ENCODE results near the gene FBXW2. TPM values are rescaled to one million over a fixed set of nuclear protein-coding genes. Genes with fewer than 3 reads are reported as not detected.

The FBXW2 gene
- total RNA-seq, 1 experiment from 2014 or later, result 68.5 TPM

DNA sequence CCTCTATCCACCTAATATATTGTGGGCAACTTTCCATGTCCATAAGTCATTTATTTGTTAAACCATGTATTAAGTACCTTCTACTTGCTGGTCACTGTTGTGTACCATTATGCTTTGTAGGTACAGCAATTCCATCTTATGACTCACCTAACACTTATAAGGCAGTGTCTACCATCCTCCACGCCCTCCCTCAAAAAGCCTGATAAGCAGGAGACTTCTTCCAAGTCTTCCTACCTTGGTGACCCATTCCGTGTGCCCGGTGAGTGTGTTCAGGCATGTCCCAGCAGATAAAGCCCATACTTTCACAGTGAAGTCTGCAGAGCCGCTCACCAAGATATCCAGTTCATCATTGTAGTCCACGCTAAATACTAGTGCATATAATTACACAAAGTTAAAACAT lies 17.4 kb downstream of the FBXW2 start:
- Histone ChIP-seq H3K4me3 (ENCODE audit: low read depth, low read length, poor library complexity, severe bottlenecking) (no peak overlapping the region), H3K27me3 (replicated peaks; ENCODE audit: insufficient read depth, low read depth, low read length, poor library complexity) (no peaks in the 10 kb centered on the region), H3K27ac (ENCODE audit: low read depth, low read length, poor library complexity, severe bottlenecking) (no peak overlapping the region), H3K9me3 (ENCODE audit: low read depth, low read length, poor library complexity, severe bottlenecking) (no peaks in the 10 kb centered on the region), H3K4me1 (ENCODE audit: insufficient read depth, low read length, poor library complexity, severe bottlenecking) (no peaks in the 10 kb centered on the region), H3K36me3 (ENCODE audit: insufficient read depth, low read length, poor library complexity, severe bottlenecking) (peaks cover 45% of the 10 kb centered on the region)
- TF ChIP-seq EZH2 (IDR thresholded peaks at IDR 0.05; ENCODE audit: borderline replicate concordance, low read depth, low read length, poor library complexity, severe bottlenecking), result no peak
- no peak for DNase-seq (ENCODE audit: low spot score)
- ChIA-PET CTCF (no interaction called here), POLR2A (ENCODE audit: low non-redundant PET) (no interaction called here)
- no TSS peak for BruUV-seq (replicated peaks)
- intact Hi-C loops (cut with micrococcal nuclease; ENCODE audit: unreplicated experiment), result no loop called here

DNA sequence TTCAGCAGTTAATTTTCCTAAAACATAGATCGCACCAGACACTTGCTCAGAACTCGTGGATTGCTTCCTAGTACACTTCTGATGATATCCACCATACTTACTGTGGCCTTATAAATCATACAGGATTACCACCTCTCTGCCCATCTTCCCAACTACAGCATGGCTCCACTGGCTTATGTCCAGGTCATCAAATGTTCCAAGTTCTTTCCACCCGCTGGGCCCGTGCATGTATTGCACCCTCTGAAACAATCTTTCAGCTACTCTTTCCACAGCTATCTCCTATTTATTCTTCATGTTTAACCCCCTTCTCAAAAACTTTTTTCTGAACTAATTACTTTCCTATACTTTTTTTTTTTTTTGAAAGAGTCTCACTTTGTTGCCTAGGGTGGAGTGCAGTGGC lies 18.5 kb downstream of the FBXW2 start:
- Histone ChIP-seq H3K9me3 (ENCODE audit: low read depth, low read length, poor library complexity, severe bottlenecking) (no peaks in the 10 kb centered on the region), H3K4me3 (ENCODE audit: low read depth, low read length, poor library complexity, severe bottlenecking) (no peak overlapping the region), H3K27ac (ENCODE audit: low read depth, low read length, poor library complexity, severe bottlenecking) (no peak overlapping the region), H3K4me1 (ENCODE audit: insufficient read depth, low read length, poor library complexity, severe bottlenecking) (no peaks in the 10 kb centered on the region), H3K27me3 (replicated peaks; ENCODE audit: insufficient read depth, low read depth, low read length, poor library complexity) (no peaks in the 10 kb centered on the region), H3K36me3 (ENCODE audit: insufficient read depth, low read length, poor library complexity, severe bottlenecking) (peaks cover 49% of the 10 kb centered on the region)
- BruUV-seq (replicated peaks), result no TSS peak
- POLR2A ChIA-PET (ENCODE audit: low non-redundant PET), result no interaction called here
- no peak for TF ChIP-seq EZH2 (IDR thresholded peaks at IDR 0.05; ENCODE audit: borderline replicate concordance, low read depth, low read length, poor library complexity, severe bottlenecking)
- TF ChIP-seq, protein P1, sequence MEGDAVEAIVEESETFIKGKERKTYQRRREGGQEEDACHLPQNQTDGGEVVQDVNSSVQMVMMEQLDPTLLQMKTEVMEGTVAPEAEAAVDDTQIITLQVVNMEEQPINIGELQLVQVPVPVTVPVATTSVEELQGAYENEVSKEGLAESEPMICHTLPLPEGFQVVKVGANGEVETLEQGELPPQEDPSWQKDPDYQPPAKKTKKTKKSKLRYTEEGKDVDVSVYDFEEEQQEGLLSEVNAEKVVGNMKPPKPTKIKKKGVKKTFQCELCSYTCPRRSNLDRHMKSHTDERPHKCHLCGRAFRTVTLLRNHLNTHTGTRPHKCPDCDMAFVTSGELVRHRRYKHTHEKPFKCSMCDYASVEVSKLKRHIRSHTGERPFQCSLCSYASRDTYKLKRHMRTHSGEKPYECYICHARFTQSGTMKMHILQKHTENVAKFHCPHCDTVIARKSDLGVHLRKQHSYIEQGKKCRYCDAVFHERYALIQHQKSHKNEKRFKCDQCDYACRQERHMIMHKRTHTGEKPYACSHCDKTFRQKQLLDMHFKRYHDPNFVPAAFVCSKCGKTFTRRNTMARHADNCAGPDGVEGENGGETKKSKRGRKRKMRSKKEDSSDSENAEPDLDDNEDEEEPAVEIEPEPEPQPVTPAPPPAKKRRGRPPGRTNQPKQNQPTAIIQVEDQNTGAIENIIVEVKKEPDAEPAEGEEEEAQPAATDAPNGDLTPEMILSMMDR (conservative IDR thresholded peaks at IDR 0.05; ENCODE audit: low read depth, low read length), result no peak
- intact Hi-C loops (cut with micrococcal nuclease; ENCODE audit: unreplicated experiment), result no loop called here
- CTCF ChIA-PET, result no interaction called here
- DNase-seq (ENCODE audit: low spot score), result peak; percentile 22

DNA sequence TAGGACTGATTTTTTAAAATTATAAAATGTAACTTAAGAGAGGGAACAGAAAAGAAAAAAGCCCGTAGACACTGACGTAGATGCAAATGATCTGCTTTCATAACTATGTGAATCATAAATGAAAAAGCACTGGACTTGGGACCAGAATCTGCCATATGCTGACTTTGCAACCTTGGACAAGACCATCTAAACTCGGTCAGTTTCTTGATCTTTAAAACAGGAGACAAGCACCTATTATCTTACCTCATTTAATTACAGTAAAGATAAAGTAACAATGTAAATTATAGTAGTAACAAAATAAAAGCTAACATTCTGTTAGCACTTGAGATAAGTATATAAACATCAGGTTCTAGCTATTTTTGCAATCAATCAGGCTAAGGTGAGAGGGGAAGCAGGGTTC lies 20.0 kb downstream of the FBXW2 start:
- Histone ChIP-seq H3K9me3 (ENCODE audit: low read depth, low read length, poor library complexity, severe bottlenecking) (no peaks in the 10 kb centered on the region), H3K4me3 (ENCODE audit: low read depth, low read length, poor library complexity, severe bottlenecking) (no peak overlapping the region), H3K36me3 (ENCODE audit: insufficient read depth, low read length, poor library complexity, severe bottlenecking) (peaks cover 57% of the 10 kb centered on the region), H3K27ac (ENCODE audit: low read depth, low read length, poor library complexity, severe bottlenecking) (no peak overlapping the region), H3K27me3 (replicated peaks; ENCODE audit: insufficient read depth, low read depth, low read length, poor library complexity) (no peaks in the 10 kb centered on the region), H3K4me1 (ENCODE audit: insufficient read depth, low read length, poor library complexity, severe bottlenecking) (no peaks in the 10 kb centered on the region)
- ChIA-PET POLR2A (ENCODE audit: low non-redundant PET) (no interaction called here), CTCF (no interaction called here)
- intact Hi-C loops (cut with micrococcal nuclease; ENCODE audit: unreplicated experiment), result no loop called here
- TF ChIP-seq EZH2 (IDR thresholded peaks at IDR 0.05; ENCODE audit: borderline replicate concordance, low read depth, low read length, poor library complexity, severe bottlenecking), result no peak
- TF ChIP-seq, protein P1 (conservative IDR thresholded peaks at IDR 0.05; ENCODE audit: low read depth, low read length), result no peak
- no TSS peak for BruUV-seq (replicated peaks)
- no peak for DNase-seq (ENCODE audit: low spot score)

DNA sequence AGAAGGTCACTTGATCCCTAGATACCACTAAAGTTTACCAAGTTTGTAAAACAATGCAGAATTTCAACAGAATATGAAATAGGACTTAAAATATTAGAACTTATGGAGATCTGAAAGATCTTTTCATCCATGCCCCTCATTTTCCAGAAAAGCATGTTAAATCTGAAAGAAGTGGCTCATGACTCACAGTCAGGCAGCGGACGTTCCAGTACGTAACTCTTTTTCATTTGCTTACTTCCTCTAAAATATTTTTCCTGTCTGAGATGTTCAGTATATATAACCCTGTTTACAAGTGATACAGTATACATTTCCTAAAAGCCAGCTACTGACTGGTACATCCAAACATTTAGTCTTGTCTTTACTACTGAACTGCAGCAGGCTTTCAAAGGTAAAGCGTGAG lies 22.3 kb downstream of the FBXW2 start:
- no peak for TF ChIP-seq EZH2 (IDR thresholded peaks at IDR 0.05; ENCODE audit: borderline replicate concordance, low read depth, low read length, poor library complexity, severe bottlenecking)
- TF ChIP-seq, protein P1 (conservative IDR thresholded peaks at IDR 0.05; ENCODE audit: low read depth, low read length), result no peak
- ChIA-PET CTCF (no interaction called here), POLR2A (ENCODE audit: low non-redundant PET) (no interaction called here)
- intact Hi-C loops (cut with micrococcal nuclease; ENCODE audit: unreplicated experiment), result no loop called here
- Histone ChIP-seq H3K9me3 (ENCODE audit: low read depth, low read length, poor library complexity, severe bottlenecking) (no peaks in the 10 kb centered on the region), H3K36me3 (ENCODE audit: insufficient read depth, low read length, poor library complexity, severe bottlenecking) (peaks cover 54% of the 10 kb centered on the region), H3K27me3 (replicated peaks; ENCODE audit: insufficient read depth, low read depth, low read length, poor library complexity) (no peaks in the 10 kb centered on the region), H3K27ac (ENCODE audit: low read depth, low read length, poor library complexity, severe bottlenecking) (no peak overlapping the region), H3K4me1 (ENCODE audit: insufficient read depth, low read length, poor library complexity, severe bottlenecking) (no peaks in the 10 kb centered on the region), H3K4me3 (ENCODE audit: low read depth, low read length, poor library complexity, severe bottlenecking) (no peak overlapping the region)
- no TSS peak for BruUV-seq (replicated peaks)
- no peak for DNase-seq (ENCODE audit: low spot score)
